NCI-H1105 (cell line): ENCODE data around the gene MMP17.

Source experiments
- DNase-seq: peaks from one replicate; lab custom pipeline; 2025; lab: John Stamatoyannopoulos, UW

MMP17 gene

GRCh38 chr12:131849700-131850553 lies 21.7 kb downstream of the MMP17 start:
- no peak for DNase-seq

GRCh38 chr12:131850856-131851559 lies 22.8 kb downstream of the MMP17 start:
- DNase-seq = no peak

GRCh38 chr12:131851741-131852550 lies 23.8 kb downstream of the MMP17 start:
- DNase-seq = no peak

GRCh38 chr12:131852551-131853299 lies 24.5 kb downstream of the MMP17 start:
- DNase-seq = no peak

DNA sequence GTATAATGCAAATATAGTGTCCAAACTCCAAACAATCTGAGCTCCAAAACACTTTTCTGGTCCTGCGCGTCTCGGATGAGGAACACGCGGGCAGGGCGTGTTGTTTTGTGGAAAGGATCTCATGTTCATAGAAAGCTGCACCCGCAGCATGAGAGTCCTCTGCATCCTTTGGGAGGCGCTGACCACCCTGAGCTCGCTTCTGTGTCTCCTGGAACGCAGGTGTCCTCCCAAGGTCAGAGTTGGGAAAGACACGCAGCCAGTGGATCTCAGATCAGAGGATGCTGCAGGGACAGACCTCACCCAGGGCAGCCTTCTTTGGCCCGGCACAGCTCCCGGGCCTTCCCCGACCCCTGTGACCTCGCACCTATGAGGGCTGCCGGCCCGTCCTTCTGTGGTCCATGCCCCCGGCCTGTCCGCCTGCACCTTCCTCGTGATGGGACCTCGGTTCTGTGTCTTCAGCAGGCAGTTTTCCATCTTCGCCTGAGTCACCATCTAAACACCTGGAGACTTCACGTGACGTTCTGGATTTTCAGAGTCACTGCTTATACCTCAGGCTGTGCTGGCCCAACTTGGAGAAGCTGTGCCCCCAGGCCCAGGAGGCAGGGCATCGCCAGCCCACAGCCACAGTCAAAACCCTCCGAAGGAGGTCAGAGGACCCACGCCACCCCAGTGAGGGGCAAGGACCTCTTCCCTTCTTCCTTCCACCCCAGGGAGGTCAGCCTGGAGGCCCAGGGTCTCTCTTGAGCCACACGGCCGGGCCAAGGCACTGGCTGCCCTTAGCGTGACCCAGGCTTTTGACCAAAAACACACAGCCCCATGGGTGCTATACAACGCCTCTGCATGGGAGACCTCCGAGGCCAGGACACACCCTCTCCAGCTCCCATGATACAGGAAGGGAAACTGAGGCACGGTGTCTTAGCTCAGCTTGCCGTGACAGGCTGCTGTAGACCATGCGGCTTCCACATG lies 25.9 kb downstream of the MMP17 start:
- no peak for DNase-seq

GRCh38 chr12:131854861-131855476 lies 26.8 kb downstream of the MMP17 start:
- DNase-seq = no peak

GRCh38 chr12:131855521-131856142 lies 27.4 kb downstream of the MMP17 start:
- no peak for DNase-seq

- DNase-seq = no peak
Measured at GRCh38 chr12:131856366-131857097, 28.3 kb downstream of the MMP17 start.

DNA sequence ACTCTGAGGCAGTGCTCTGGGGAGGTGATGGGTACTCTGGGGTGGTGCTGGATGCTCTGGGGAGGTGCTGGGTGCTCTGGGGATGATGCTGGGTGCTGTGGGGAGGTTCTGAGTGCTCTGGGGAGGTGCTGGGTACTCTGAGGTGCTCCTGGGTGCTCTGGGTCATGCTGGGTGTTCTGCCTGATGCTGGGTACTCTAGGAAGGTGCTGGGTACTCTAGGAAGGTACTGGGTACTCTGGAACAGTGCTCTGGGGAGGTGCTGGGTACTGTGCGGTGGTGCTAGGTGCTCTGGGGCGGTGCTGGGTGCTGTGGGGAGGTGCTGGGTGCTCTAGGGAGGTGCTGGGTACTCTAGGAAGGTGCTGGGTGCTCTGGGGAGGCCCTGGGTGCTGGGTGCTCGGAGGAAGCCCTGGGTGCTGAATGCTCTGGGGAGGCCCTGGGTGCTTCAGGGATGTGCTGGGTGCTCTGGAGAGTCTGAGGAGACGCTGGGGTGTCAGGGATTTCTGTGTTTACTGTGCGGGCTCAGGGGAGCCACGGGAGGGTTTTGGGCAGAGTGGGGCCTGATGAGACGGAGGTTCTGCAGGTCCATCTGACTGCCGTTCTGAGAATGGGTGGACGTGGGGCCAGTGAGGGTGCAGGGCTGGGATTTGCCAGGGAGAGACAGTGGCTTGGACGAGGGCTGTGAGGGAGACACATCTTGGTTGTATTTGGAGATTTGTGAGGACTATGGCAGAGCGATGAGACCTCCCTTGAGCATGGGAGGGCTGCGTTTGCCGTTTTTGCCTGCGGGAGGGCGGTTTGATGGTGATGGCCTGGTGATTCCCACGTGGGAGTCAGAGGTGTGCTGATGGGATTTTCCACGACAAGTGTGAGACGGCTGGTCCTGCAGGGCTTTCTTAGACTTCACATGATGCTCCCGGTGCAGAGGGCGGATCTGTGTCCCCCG lies 30.0 kb downstream of the MMP17 start:
- DNase-seq = no peak

DNA sequence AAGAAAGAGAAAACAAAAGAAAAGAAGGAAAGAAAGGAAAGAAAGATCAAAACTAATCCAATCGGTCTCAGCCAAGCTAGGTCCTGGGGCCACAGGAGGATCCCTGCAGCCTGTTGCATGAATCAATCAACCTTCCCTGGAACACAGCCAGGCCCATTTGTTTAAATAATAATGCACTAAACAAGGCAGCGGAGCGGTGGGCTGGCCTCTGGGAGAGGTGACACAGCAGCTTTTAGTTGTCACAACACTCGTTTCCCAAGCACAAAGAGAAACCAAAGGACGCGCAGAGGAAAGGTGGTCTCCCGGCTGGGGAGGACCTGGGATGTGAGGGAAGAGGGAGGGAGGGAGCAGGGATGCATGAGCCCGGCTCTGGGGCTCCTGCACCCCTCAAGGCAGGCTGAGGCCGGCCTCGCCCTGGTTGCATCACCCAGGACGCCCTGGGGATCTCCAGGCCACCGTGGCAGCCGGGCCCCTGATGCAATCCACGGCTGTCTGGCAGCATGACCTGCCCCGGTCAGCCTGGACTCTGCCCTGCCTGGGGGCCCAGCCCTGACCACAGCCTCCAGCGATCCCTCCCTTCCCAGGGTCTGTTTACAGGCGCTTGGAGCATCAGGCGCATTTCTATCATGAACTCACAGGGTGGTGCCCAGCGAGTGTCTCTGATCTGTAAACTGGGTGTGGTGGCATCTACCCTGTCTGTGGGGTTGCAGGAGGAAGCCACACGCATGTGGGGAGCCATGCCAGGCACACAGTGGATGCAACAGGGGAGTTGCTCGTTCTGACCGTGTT lies 32.5 kb downstream of the MMP17 start:
- peak; percentile 76 for DNase-seq

- DNase-seq = no peak
Measured at GRCh38 chr12:131861261-131862083, 33.3 kb downstream of the MMP17 start.

DNA sequence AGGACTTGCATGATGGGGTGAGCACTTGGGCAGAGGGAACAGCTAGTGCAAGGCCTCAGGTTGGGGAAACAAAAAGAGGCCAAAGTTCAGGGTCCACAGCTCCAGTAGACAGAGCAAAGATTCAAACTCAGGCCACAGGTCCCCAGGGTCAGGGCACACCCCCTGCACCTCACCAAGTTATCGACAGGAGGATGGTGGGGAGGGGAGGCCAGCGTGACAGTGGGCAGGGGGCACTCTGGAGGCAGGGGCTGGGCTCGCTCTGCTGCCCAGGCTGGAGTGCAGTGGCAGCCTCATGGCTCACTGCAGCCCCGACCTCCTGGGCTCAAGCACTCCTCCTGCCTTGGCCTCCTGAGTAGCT lies 33.9 kb downstream of the MMP17 start:
- DNase-seq = no peak

GRCh38 chr12:131862600-131862993 lies 34.4 kb downstream of the MMP17 start:
- no peak for DNase-seq

- DNase-seq = no peak
Measured at GRCh38 chr12:131862994-131863710, 35.0 kb downstream of the MMP17 start.

- DNase-seq = no peak
Measured at GRCh38 chr12:131863711-131864396, 35.7 kb downstream of the MMP17 start.
